ENCODE data around the gene GPR152. TPM values are rescaled to one million over a fixed set of nuclear protein-coding genes. Genes with fewer than 3 reads are reported as not detected.

The GPR152 gene
- total and polyA plus RNA-seq, 7 experiments from 2014 or later = 1.4 to 1.5 TPM; not detected in 5

GRCh38 chr11:67456068-67456705 is 3.7 kb upstream of the GPR152 start:
- ChIA-PET POLR2A (interaction anchor here (0.7 to 18.3 kb wide), 10 partner anchors 8 to 62 kb away, joined by 3 to 206 read pairs (median 6); partner anchors contain the start of genes AIP, CORO1B, GPR152 and PPP1CA), CTCF (no interaction called here)
- no peak for ATAC-seq
- Mint-ChIP-seq H3K27me3 (peaks cover 0 to 2% (median 0%) of the 10 kb centered on the region in 5 donors), H3K4me1 (peaks cover 0 to 15% (median 9%) of the 10 kb centered on the region in 7 donors), H3K36me3 (no peaks in the 10 kb centered on the region), H3K9me3 (peaks cover 0 to 6% (median 0%) of the 10 kb centered on the region in 11 donors), H3K27ac (peak overlapping the region in 1 of 9 donors; percentile 58), H3K4me3 (no peak overlapping the region)
- no peaks in the 10 kb centered on the region for H3K4me1 ChIP-seq (ENCODE audit: control insufficient read depth in 2 of 2, insufficient read depth in 2 of 2, low read length in 2 of 2)
- H3K9me3 ChIP-seq (ENCODE audit: control insufficient read depth in 2 of 3, low read length in 3 of 3) = no peaks in the 10 kb centered on the region
- H3K27ac ChIP-seq (ENCODE audit: low read depth, low read length) = no peak overlapping the region
- no peaks in the 10 kb centered on the region for H3K27me3 ChIP-seq (ENCODE audit: control insufficient read depth in 2 of 2, insufficient read depth in 2 of 2, low read length in 2 of 2)
- no peaks in the 10 kb centered on the region for H3K36me3 ChIP-seq (ENCODE audit: control insufficient read depth in 2 of 3, insufficient read depth in 3 of 3, low read length in 3 of 3)
- no peak overlapping the region for H3K4me3 ChIP-seq (ENCODE audit: low read length)
- intact Hi-C loops (cut with micrococcal nuclease) = no loop called here
- no peak for DNase-seq

- Histone ChIP-seq H3K27ac (ENCODE audit: low read depth, low read length) (no peak within 1 kb of the TSS), H3K9me3 (ENCODE audit: control insufficient read depth in 2 of 3, low read length in 3 of 3) (no peaks in the 10 kb centered on the region), H3K4me1 (ENCODE audit: control insufficient read depth in 2 of 2, insufficient read depth in 2 of 2, low read length in 2 of 2) (peaks cover 0 to 2% of the 10 kb centered on the region in 2 donors), H3K4me3 (ENCODE audit: low read length) (no peak within 1 kb of the TSS), H3K27me3 (ENCODE audit: control insufficient read depth in 2 of 2, insufficient read depth in 2 of 2, low read length in 2 of 2) (no peaks in the 10 kb centered on the region), H3K36me3 (ENCODE audit: control insufficient read depth in 2 of 3, insufficient read depth in 3 of 3, low read length in 3 of 3) (no peaks in the 10 kb centered on the region)
- Mint-ChIP-seq H3K27me3 (no peaks in the 10 kb centered on the region), H3K36me3 (no peaks in the 10 kb centered on the region), H3K4me1 (peaks cover 0 to 22% (median 8%) of the 10 kb centered on the region in 7 donors), H3K27ac (peak within 1 kb of the TSS in 2 of 9 donors; percentile 10 to 31), H3K4me3 (peak within 1 kb of the TSS in 1 of 10 donors; percentile 69), H3K9me3 (peaks cover 0 to 6% (median 0%) of the 10 kb centered on the region in 11 donors)
- intact Hi-C loops (cut with micrococcal nuclease) = no loop called here
- CTCF ChIA-PET = no interaction called here
- POLR2A ChIA-PET = interaction anchor here (0.6 to 18.3 kb wide), 6 partner anchors 7 to 44 kb away, joined by 3 to 206 read pairs (median 16); partner anchors contain the start of genes CORO1B, GPR152 and PTPRCAP
- DNase-seq = no peak
- no peak for ATAC-seq
Observed at GRCh38 chr11:67455054-67455453, 2.5 kb upstream of the GPR152 start, which contains the start of gene CABP4. CABP4 (plus strand) TSS chr11:67455354; CDS start chr11:67455424, 70 bp downstream.

GRCh38 chr11:67453816-67454732 is 1.5 kb upstream of the GPR152 start:
- Histone ChIP-seq H3K9me3 (ENCODE audit: control insufficient read depth in 2 of 3, low read length in 3 of 3) (no peaks in the 10 kb centered on the region), H3K27me3 (ENCODE audit: control insufficient read depth in 2 of 2, insufficient read depth in 2 of 2, low read length in 2 of 2) (no peaks in the 10 kb centered on the region), H3K4me1 (ENCODE audit: control insufficient read depth in 2 of 2, insufficient read depth in 2 of 2, low read length in 2 of 2) (peaks cover 0 to 10% of the 10 kb centered on the region in 2 donors), H3K36me3 (ENCODE audit: control insufficient read depth in 2 of 3, insufficient read depth in 3 of 3, low read length in 3 of 3) (no peaks in the 10 kb centered on the region), H3K4me3 (ENCODE audit: low read length) (no peak overlapping the region), H3K27ac (ENCODE audit: low read depth, low read length) (no peak overlapping the region)
- Mint-ChIP-seq H3K4me3 (no peak overlapping the region), H3K4me1 (peaks cover 5 to 26% (median 11%) of the 10 kb centered on the region in 7 donors), H3K27ac (no peak overlapping the region), H3K36me3 (no peaks in the 10 kb centered on the region), H3K27me3 (no peaks in the 10 kb centered on the region), H3K9me3 (peaks cover 0 to 6% (median 0%) of the 10 kb centered on the region in 11 donors)
- ChIA-PET POLR2A (interaction anchor here (0.7 to 18.3 kb wide), 6 partner anchors 6 to 102 kb away, joined by 3 to 206 read pairs (median 72); partner anchors contain the start of genes CABP4, CORO1B, GPR152 and PTPRCAP), CTCF (no interaction called here)
- ATAC-seq = no peak
- intact Hi-C loops (cut with micrococcal nuclease) = no loop called here
- no peak for DNase-seq

- intact Hi-C loops (cut with micrococcal nuclease) = no loop called here
- POLR2A ChIA-PET = interaction anchor here (0.5 to 11.9 kb wide), 12 partner anchors 8 to 150 kb away, joined by 3 to 206 read pairs (median 3); partner anchors contain the start of genes AIP, CABP4, CORO1B and PTPRCAP
- H3K27ac Mint-ChIP-seq = peak overlapping the region in 3 of 9 donors; percentile 17 to 68 (median 30)
Observed at GRCh38 chr11:67451658-67451976, 912 bp downstream of the GPR152 start.

GRCh38 chr11:67450796-67451657 is 1.5 kb downstream of the GPR152 start:
- H3K27me3 Mint-ChIP-seq = no peaks in the 10 kb centered on the region
- intact Hi-C loops (cut with micrococcal nuclease) = no loop called here
- no peaks in the 10 kb centered on the region for H3K27me3 ChIP-seq (ENCODE audit: control insufficient read depth in 2 of 2, insufficient read depth in 2 of 2, low read length in 2 of 2)
- ATAC-seq (no peak), DNase-seq (no peak)
- ChIA-PET CTCF (interaction anchor here (0.8 to 1.3 kb wide), 2 partner anchors 12 to 84 kb away, joined by 3 read pairs; no protein-coding TSS in a partner anchor), POLR2A (interaction anchor here (0.6 to 11.9 kb wide), 13 partner anchors 11 to 172 kb away, joined by 3 to 206 read pairs (median 3); partner anchors contain the start of genes AIP, CABP4, POLD4 and PTPRCAP)
- no peak overlapping the region for H3K27ac ChIP-seq (ENCODE audit: low read depth, low read length)
- H3K9me3 ChIP-seq (ENCODE audit: control insufficient read depth in 2 of 3, low read length in 3 of 3) = no peaks in the 10 kb centered on the region
- H3K4me3 ChIP-seq (ENCODE audit: low read length) = no peak overlapping the region
- H3K4me3 Mint-ChIP-seq = peak overlapping the region in 3 of 10 donors; percentile 27 to 69 (median 31)
- peaks cover 26 to 55% (median 28%) of the 10 kb centered on the region in 7 donors for H3K4me1 Mint-ChIP-seq
- peak overlapping the region in 4 of 9 donors; percentile 17 to 68 (median 46) for H3K27ac Mint-ChIP-seq
- H3K36me3 ChIP-seq (ENCODE audit: control insufficient read depth in 2 of 3, insufficient read depth in 3 of 3, low read length in 3 of 3) = no peaks in the 10 kb centered on the region
- peaks cover 0 to 2% (median 0%) of the 10 kb centered on the region in 11 donors for H3K9me3 Mint-ChIP-seq
- H3K36me3 Mint-ChIP-seq = no peaks in the 10 kb centered on the region
- H3K4me1 ChIP-seq (ENCODE audit: control insufficient read depth in 2 of 2, insufficient read depth in 2 of 2, low read length in 2 of 2) = peaks cover 16 to 35% of the 10 kb centered on the region in 2 donors

More at GRCh38 chr11:67451658-67451976, 912 bp downstream of the GPR152 start:
- peaks cover 20 to 49% (median 24%) of the 10 kb centered on the region in 7 donors for H3K4me1 Mint-ChIP-seq
- H3K27me3 ChIP-seq (ENCODE audit: control insufficient read depth in 2 of 2, insufficient read depth in 2 of 2, low read length in 2 of 2) = no peaks in the 10 kb centered on the region
- DNase-seq (no peak), ATAC-seq (no peak)
- peaks cover 14 to 31% of the 10 kb centered on the region in 2 donors for H3K4me1 ChIP-seq (ENCODE audit: control insufficient read depth in 2 of 2, insufficient read depth in 2 of 2, low read length in 2 of 2)
- no peaks in the 10 kb centered on the region for H3K36me3 Mint-ChIP-seq
- no peak overlapping the region for H3K27ac ChIP-seq (ENCODE audit: low read depth, low read length)
- no peaks in the 10 kb centered on the region for H3K9me3 ChIP-seq (ENCODE audit: control insufficient read depth in 2 of 3, low read length in 3 of 3)
- no peaks in the 10 kb centered on the region for H3K27me3 Mint-ChIP-seq
- peak overlapping the region in 3 of 10 donors; percentile 27 to 69 (median 31) for H3K4me3 Mint-ChIP-seq
- no peaks in the 10 kb centered on the region for H3K36me3 ChIP-seq (ENCODE audit: control insufficient read depth in 2 of 3, insufficient read depth in 3 of 3, low read length in 3 of 3)
- H3K4me3 ChIP-seq (ENCODE audit: low read length) = no peak overlapping the region
- peaks cover 0 to 2% (median 0%) of the 10 kb centered on the region in 11 donors for H3K9me3 Mint-ChIP-seq
- CTCF ChIA-PET = interaction anchor here (0.8 to 1.3 kb wide), 2 partner anchors 13 to 83 kb away, joined by 3 read pairs; no protein-coding TSS in a partner anchor
